Hematopoietic multipotent progenitor cell treated with erythropoietin and hydrocortisone succinate and interleukin-3 and kit ligand, for 15 days (in vitro differentiated cells): ENCODE results near the gene SNTB2.

Experiments used
- DNase-seq: peaks from one replicate; pipeline ENCODE4 v3.0.0-alpha.2; 2015; ENCODE audit warnings: low spot score

Gene SNTB2

GRCh38 chr16:69180011-69180338, 7.0 kb upstream of the SNTB2 start:
- no peak for DNase-seq

- no peak for DNase-seq
Measured at GRCh38 chr16:69182730-69183416, 4.1 kb upstream of the SNTB2 start.

- DNase-seq = no peak
Measured at GRCh38 chr16:69187446-69188235, 677 bp downstream of the SNTB2 start.

GRCh38 chr16:69188236-69188549, 1.2 kb downstream of the SNTB2 start:
- DNase-seq = no peak

GRCh38 chr16:69188716-69189115, 1.8 kb downstream of the SNTB2 start:
- no peak for DNase-seq

GRCh38 chr16:69190046-69190588, 3.2 kb downstream of the SNTB2 start:
- DNase-seq = no peak

- DNase-seq = no peak
Measured at GRCh38 chr16:69190598-69190997, 3.6 kb downstream of the SNTB2 start.

GRCh38 chr16:69191136-69191535, 4.2 kb downstream of the SNTB2 start:
- no peak for DNase-seq

- no peak for DNase-seq
Measured at GRCh38 chr16:69193855-69194254, 6.9 kb downstream of the SNTB2 start.

GRCh38 chr16:69194488-69194887, 7.5 kb downstream of the SNTB2 start:
- DNase-seq = no peak

- DNase-seq = no peak
Measured at GRCh38 chr16:69195369-69196029, 8.5 kb downstream of the SNTB2 start.

- DNase-seq = no peak
Measured at GRCh38 chr16:69197573-69197972, 10.6 kb downstream of the SNTB2 start.

GRCh38 chr16:69199382-69199781, 12.4 kb downstream of the SNTB2 start:
- no peak for DNase-seq

- DNase-seq = no peak
Measured at GRCh38 chr16:69201291-69201690, 14.3 kb downstream of the SNTB2 start.

GRCh38 chr16:69201787-69202186, 14.8 kb downstream of the SNTB2 start:
- DNase-seq = no peak

GRCh38 chr16:69204172-69204571, 17.2 kb downstream of the SNTB2 start:
- no peak for DNase-seq

GRCh38 chr16:69209735-69210134, 22.8 kb downstream of the SNTB2 start:
- no peak for DNase-seq

GRCh38 chr16:69217433-69217832, 30.5 kb downstream of the SNTB2 start:
- no peak for DNase-seq

GRCh38 chr16:69219279-69219678, 32.3 kb downstream of the SNTB2 start:
- no peak for DNase-seq

- DNase-seq = no peak
Measured at GRCh38 chr16:69223882-69224281, 36.9 kb downstream of the SNTB2 start.

- no peak for DNase-seq
Measured at GRCh38 chr16:69225121-69225520, 38.2 kb downstream of the SNTB2 start.

GRCh38 chr16:69233124-69233523, 46.2 kb downstream of the SNTB2 start:
- DNase-seq = no peak

GRCh38 chr16:69234460-69234859, 47.5 kb downstream of the SNTB2 start:
- no peak for DNase-seq
